ENCODE data around the gene NAP1L1. TPM values are rescaled to one million over a fixed set of nuclear protein-coding genes. Genes with fewer than 3 reads are reported as not detected.

Gene NAP1L1
- total RNA-seq, 1 experiment from 2014 or later = 837 TPM

GRCh38 chr12:76032043-76032981 lies 52.2 kb downstream of the NAP1L1 start:
- Histone ChIP-seq H3K9me3 (ENCODE audit: low read depth, low read length, poor library complexity, severe bottlenecking) (no peaks in the 10 kb centered on the region), H3K27ac (ENCODE audit: low read depth, low read length, poor library complexity, severe bottlenecking) (peak overlapping the region; percentile 86), H3K27me3 (replicated peaks; ENCODE audit: insufficient read depth, low read depth, low read length, poor library complexity) (no peaks in the 10 kb centered on the region), H3K4me1 (ENCODE audit: insufficient read depth, low read length, poor library complexity, severe bottlenecking) (peaks cover 10% of the 10 kb centered on the region), H3K4me3 (ENCODE audit: low read depth, low read length, poor library complexity, severe bottlenecking) (peak overlapping the region; percentile 84), H3K36me3 (ENCODE audit: insufficient read depth, low read length, poor library complexity, severe bottlenecking) (no peaks in the 10 kb centered on the region)
- TF ChIP-seq, protein P1, sequence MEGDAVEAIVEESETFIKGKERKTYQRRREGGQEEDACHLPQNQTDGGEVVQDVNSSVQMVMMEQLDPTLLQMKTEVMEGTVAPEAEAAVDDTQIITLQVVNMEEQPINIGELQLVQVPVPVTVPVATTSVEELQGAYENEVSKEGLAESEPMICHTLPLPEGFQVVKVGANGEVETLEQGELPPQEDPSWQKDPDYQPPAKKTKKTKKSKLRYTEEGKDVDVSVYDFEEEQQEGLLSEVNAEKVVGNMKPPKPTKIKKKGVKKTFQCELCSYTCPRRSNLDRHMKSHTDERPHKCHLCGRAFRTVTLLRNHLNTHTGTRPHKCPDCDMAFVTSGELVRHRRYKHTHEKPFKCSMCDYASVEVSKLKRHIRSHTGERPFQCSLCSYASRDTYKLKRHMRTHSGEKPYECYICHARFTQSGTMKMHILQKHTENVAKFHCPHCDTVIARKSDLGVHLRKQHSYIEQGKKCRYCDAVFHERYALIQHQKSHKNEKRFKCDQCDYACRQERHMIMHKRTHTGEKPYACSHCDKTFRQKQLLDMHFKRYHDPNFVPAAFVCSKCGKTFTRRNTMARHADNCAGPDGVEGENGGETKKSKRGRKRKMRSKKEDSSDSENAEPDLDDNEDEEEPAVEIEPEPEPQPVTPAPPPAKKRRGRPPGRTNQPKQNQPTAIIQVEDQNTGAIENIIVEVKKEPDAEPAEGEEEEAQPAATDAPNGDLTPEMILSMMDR (conservative IDR thresholded peaks at IDR 0.05; ENCODE audit: low read depth, low read length) = no peak
- no peak for TF ChIP-seq EZH2 (IDR thresholded peaks at IDR 0.05; ENCODE audit: borderline replicate concordance, low read depth, low read length, poor library complexity, severe bottlenecking)
- no TSS peak for BruUV-seq (replicated peaks)
- peak; percentile 36 for DNase-seq (ENCODE audit: low spot score)
- intact Hi-C loops (cut with micrococcal nuclease; ENCODE audit: unreplicated experiment) = loop anchor here (5.0 to 10.0 kb wide), 4 partner anchors 85 to 698 kb away; partner anchors contain the start of genes CAPS2 and GLIPR1L1
- POLR2A ChIA-PET (ENCODE audit: low non-redundant PET) = interaction anchor here (0.6 kb wide), 3 partner anchors 16 to 422 kb away, joined by 3 to 6 read pairs (median 4); no protein-coding TSS in a partner anchor
- CTCF ChIA-PET = interaction anchor here (0.6 to 1.2 kb wide), 3 partner anchors 68 to 523 kb away, joined by 3 to 8 read pairs (median 3); no protein-coding TSS in a partner anchor

GRCh38 chr12:76031414-76032042 lies 53.0 kb downstream of the NAP1L1 start, which contains the start of gene PHLDA1:
Gene PHLDA1 (minus strand): TSS chr12:76031776.
- Histone ChIP-seq H3K36me3 (ENCODE audit: insufficient read depth, low read length, poor library complexity, severe bottlenecking) (no peaks in the 10 kb centered on the region), H3K27ac (ENCODE audit: low read depth, low read length, poor library complexity, severe bottlenecking) (peak within 1 kb of the TSS; percentile 86), H3K4me1 (ENCODE audit: insufficient read depth, low read length, poor library complexity, severe bottlenecking) (peaks cover 9% of the 10 kb centered on the region), H3K27me3 (replicated peaks; ENCODE audit: insufficient read depth, low read depth, low read length, poor library complexity) (no peaks in the 10 kb centered on the region), H3K9me3 (ENCODE audit: low read depth, low read length, poor library complexity, severe bottlenecking) (no peaks in the 10 kb centered on the region), H3K4me3 (ENCODE audit: low read depth, low read length, poor library complexity, severe bottlenecking) (peak within 1 kb of the TSS; percentile 84)
- POLR2A ChIA-PET (ENCODE audit: low non-redundant PET) = interaction anchor here (0.6 kb wide), 2 partner anchors 17 to 159 kb away, joined by 4 to 6 read pairs; no protein-coding TSS in a partner anchor
- no TSS peak for BruUV-seq (replicated peaks)
- intact Hi-C loops (cut with micrococcal nuclease; ENCODE audit: unreplicated experiment) = loop anchor here (2.0 to 10.0 kb wide), 6 partner anchors 84 to 697 kb away; partner anchors contain the start of genes CAPS2 and GLIPR1L1
- DNase-seq (ENCODE audit: low spot score) = peak; percentile 97
- TF ChIP-seq, protein P1 (conservative IDR thresholded peaks at IDR 0.05; ENCODE audit: low read depth, low read length) = peak; percentile 68
- no peak for TF ChIP-seq EZH2 (IDR thresholded peaks at IDR 0.05; ENCODE audit: borderline replicate concordance, low read depth, low read length, poor library complexity, severe bottlenecking)
- CTCF ChIA-PET = interaction anchor here (0.6 to 1.2 kb wide), 2 partner anchors 68 to 406 kb away, joined by 3 to 4 read pairs; no protein-coding TSS in a partner anchor

- Histone ChIP-seq H3K27ac (ENCODE audit: low read depth, low read length, poor library complexity, severe bottlenecking) (peak overlapping the region; percentile 86), H3K27me3 (replicated peaks; ENCODE audit: insufficient read depth, low read depth, low read length, poor library complexity) (no peaks in the 10 kb centered on the region), H3K36me3 (ENCODE audit: insufficient read depth, low read length, poor library complexity, severe bottlenecking) (no peaks in the 10 kb centered on the region), H3K4me3 (ENCODE audit: low read depth, low read length, poor library complexity, severe bottlenecking) (peak overlapping the region; percentile 84), H3K9me3 (ENCODE audit: low read depth, low read length, poor library complexity, severe bottlenecking) (no peaks in the 10 kb centered on the region), H3K4me1 (ENCODE audit: insufficient read depth, low read length, poor library complexity, severe bottlenecking) (peaks cover 9% of the 10 kb centered on the region)
- TF ChIP-seq, protein P1 (conservative IDR thresholded peaks at IDR 0.05; ENCODE audit: low read depth, low read length) = no peak
- TF ChIP-seq EZH2 (IDR thresholded peaks at IDR 0.05; ENCODE audit: borderline replicate concordance, low read depth, low read length, poor library complexity, severe bottlenecking) = no peak
- POLR2A ChIA-PET (ENCODE audit: low non-redundant PET) = no interaction called here
- no TSS peak for BruUV-seq (replicated peaks)
- intact Hi-C loops (cut with micrococcal nuclease; ENCODE audit: unreplicated experiment) = loop anchor here (2.0 to 10.0 kb wide), 6 partner anchors 84 to 696 kb away; partner anchors contain the start of genes CAPS2 and GLIPR1L1
- no peak for DNase-seq (ENCODE audit: low spot score)
- CTCF ChIA-PET = interaction anchor here (0.6 kb wide), 1 partner anchor 406 kb away, joined by 4 read pairs; no protein-coding TSS in a partner anchor
Observed at GRCh38 chr12:76031081-76031413, 53.4 kb downstream of the NAP1L1 start.

Data from A673 (cell line).